GM21447 (cell line): ENCODE measurements around the gene HEXD.
A peak's percentile ranks its signal among the peaks of the same experiment; 100 is the strongest.
"Not testable (repeated sequence)": the region's sequence is repeated elsewhere in the genome, so short reads cannot be mapped to it uniquely, and the experiment has no call there.

ENCODE experiments used
- ATAC-seq: cut with Tn5 transposase; IDR thresholded peaks from one replicate; pipeline ENCODE4 v1.9.1; 2021; ENCODE audit not compliant: unreplicated experiment

The HEXD gene

DNA sequence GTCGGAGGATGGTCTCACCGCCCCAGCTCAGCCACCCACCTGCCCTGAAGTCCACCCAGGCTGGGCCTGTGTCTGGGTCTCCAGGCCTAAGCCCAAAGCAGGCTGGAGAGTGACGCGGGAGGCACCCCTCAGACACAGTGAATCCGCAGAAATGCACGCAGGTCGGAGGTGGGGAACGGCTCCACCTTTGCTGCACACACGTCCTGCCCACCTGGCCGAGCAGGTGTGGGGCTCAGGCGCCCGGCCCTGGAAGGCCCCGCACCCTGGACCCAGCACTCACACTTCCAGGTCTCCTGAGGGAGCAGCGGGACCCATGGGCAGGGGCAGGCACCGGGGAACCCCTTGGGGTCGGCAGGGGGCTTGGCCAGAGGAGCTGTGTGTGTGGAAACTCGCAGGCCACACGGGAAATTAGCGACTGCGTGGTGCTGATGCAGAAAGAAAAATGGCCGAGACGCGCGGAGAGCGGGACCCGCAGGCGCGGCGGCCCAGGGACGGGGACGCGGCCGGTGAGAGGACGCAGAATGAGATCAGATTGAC is 21.8 kb downstream of the HEXD start:
- no peak for ATAC-seq

GRCh38 chr17:82440469-82440981 is 22.4 kb downstream of the HEXD start:
- ATAC-seq: no peak

DNA sequence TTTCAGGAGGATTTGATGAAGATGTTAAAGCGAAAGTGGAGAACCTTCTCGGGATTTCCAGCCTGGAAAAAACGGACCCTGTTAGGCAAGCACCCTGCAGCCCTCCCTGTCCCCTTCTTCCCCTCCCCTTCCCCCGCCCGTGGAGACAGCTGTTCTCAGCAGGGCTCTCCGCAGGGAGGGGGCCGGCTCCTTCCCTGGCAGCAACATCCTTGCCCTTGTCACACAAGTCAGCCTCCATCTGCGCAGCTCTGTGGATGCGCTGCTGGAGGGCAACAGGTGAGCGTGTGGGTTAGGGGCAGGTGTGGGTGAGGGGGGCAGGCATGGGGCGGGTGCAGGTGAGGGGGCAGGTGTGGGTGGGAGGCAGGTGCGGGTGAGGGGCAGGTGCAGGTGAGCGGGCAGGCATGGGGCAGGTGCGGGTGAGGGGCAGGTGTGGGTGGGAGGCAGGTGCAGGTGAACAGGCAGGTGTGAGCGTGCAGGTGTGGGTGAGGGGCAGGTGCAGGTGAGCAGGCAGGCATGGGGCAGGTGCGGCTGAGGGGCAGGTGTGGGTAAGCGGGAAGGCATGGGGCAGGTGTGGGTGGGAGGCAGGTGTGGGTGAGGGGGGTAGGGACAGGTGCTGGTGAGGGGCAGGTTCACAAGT is 23.0 kb downstream of the HEXD start:
- ATAC-seq: no peak

DNA sequence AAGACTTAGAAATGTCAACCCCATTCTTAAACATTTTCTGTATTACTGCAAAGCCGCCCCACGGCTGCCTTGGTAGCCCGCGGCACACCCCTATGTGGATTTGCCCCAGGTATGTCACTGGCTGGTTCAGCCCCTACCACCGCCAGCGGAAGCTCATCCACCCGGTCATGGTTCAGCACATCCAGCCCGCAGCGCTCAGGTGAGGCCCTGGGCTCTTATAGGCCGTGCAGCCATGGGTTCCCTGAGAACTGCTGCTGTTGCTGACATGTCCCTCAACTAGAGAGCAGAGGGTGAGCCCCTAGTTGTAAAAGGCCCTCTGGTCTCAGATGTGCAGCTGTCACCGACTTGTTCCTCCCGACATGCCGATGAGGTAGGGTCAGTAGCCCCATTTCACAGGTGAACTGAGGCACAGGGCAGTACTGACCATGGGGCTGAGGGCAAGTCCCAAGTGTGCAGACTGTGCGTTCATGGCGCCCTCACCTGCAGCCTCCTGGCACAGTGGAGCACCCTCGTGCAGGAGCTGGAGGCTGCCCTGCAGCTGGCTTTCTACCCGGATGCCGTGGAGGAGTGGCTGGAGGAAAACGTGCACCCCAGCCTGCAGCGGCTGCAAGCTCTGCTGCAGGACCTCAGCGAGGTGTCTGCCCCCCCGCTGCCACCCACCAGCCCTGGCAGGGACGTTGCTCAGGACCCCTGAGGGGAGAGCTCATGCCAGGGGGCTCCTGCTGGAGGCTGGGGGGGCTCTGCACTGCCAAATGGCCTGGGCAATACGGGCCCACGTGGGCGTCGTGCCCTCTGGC is 23.7 kb downstream of the HEXD start:
- no peak for ATAC-seq

- no peak for ATAC-seq
These were observed 24.7 kb downstream of the HEXD start for GRCh38 chr17:82442643-82443464.

DNA sequence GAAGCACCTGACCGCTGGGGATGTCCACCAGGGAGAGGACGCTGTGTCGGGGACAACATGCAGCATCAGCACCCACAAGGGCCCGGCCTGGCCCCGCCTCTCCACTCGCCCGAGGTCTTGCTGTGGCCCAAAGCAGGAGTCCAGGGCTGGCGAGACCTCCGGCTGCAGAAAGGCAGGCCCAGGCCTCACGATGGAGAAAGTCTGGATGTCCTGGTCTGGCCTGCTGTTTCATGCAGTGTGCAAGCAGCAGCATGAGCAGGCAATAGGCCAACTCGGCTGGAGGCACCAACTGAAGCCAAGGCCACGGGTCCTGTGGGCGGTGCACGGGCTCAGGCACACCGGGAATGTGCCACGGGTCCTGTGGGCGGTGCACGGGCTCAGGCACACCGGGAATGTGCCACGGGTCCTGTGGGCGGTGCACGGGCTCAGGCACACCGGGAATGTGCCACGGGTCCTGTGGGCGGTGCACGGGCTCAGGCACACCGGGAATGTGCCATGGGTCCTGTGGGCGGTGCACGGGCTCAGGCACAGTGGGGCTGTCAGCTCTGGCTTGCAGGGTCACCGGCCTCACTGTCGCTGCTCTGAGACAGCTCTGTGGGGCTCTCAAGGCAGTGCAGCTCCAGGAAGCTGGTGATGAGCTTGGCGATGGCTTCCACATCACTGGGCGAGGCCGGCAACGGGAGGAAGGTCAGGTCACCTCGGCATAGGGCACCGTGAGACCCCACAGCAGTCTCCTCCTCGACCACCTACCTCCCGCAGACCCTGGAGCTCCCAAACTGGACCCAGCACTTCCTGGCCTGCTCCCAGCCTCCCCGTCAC is 25.5 kb downstream of the HEXD start:
- ATAC-seq: no peak

DNA sequence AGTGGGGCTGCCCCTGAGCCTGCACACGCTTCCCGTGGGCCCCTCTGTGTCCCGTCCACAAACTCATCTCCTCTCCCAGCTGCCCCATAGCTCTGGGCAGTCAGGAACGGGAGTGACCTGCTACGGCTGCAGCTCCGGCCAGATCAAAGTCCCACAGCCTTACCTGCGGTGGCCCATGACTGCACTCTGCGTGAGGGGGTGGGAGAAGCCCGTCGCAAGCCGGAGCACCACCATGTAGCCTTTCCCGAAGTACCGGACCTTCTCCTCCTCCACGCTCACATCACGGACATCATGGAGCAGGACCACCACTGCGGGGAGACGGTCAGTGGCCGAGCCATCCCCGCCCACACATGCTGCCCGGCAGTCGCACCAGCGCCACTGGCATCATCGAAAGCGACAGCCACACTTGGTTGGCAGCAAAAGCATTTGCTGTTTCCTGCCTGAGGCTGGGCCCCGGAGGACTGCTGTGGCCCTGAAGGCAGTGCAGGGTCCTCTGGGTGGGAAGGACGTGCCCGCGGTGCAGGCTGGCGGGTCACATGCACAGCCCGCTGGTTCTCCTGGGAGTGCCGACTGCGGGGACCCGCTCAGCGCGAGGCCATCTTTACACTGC is 26.2 kb downstream of the HEXD start:
- ATAC-seq: no peak

DNA sequence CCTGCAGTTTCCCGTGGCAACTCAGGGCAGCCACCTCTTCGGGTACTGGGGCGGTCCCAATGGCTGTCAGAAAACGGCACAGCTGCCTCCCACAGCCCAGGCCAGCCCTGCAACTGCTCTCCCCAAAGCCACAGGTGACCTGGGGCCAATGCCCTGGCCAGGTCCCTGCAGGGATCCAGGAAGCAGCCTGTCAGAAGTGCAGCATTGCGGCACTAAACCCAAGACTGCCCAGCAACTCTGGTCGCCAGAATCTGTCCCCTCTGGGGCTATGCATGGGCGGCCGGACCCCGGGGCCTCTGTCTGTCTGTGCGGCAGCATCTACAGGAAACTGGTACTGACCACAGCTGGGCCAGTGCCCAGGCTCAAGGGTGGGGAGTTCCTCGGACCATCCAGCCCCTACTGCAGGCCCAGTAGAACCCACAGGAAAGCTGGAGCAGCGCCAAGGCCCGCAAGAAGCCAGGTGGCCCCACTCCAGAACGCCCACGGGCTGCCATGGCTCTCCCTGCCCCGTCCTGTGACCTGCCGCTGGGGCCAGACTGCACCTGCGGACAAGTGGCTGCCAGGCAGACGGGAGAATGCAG is 26.9 kb downstream of the HEXD start:
- no peak for ATAC-seq

DNA sequence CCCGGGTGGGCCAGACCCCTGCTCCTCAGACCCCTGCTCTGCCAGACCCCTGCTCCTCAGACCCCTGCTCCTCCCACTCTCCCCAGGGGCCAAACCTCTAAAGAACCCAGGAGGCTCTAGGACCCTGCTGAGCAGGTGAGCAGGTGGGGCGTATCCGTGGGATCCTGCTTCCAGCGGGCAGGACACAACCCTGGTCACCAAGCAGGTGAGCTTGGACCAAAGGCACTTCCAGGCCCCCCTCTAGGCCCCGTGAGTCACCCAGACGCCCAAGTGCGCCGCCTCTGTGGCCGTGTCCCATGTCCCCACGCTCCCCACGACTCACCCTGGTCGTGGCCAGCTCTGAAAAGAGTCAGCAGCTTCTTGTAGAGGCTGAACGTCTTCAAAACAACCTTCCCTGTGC is 27.4 kb downstream of the HEXD start:
- no peak for ATAC-seq

GRCh38 chr17:82446124-82446523 is 28.0 kb downstream of the HEXD start:
- no peak for ATAC-seq

- ATAC-seq: no peak
These were observed 28.5 kb downstream of the HEXD start for GRCh38 chr17:82446649-82447048.

- no peak for ATAC-seq
These were observed 29.7 kb downstream of the HEXD start for GRCh38 chr17:82447876-82448275.

DNA sequence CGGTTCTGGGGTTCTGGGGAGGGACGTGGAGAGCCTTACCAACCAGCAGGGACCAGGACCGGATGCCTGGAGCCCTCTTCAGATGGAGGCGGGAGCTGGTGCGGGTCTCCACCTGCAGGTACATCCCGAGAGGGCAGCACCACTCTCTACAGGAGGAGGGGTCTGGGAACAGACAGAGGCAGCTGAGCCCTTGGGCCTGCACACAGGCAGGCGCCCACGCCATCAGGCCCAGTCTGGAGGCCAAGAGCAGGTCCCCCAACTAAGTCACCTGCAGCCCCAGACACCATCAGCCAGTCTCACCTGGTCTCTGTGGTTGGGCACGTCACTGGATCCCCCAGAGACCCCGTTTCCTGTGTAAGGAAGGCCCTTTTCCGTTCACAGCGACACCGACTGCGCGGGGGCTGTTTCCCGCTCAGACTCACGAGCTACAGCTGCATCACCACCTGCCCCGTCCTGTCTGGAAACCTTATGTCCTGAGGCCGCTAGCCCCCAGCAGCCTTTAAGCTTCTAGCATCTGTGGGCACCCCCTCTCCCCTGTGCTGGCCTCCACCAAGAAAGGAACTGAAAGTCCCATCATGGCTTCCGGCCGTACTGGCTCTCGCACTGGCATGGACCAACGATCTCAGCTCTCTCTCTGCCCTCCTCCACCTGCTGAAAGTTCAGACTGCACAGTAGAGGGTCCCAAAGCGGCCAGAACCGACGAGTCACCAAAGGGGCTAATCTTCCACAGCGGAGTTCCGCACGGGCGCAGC is 31.2 kb downstream of the HEXD start:
- ATAC-seq: peak; percentile 65

- ATAC-seq: peak; percentile 3
These were observed 31.8 kb downstream of the HEXD start for GRCh38 chr17:82449883-82450356.

GRCh38 chr17:82450357-82451106 is 32.4 kb downstream of the HEXD start, which contains the start of gene CYBC1:
TSS of gene CYBC1 (minus strand) at chr17:82450752. CDS start at chr17:82449254, 1,498 bp downstream.
- ATAC-seq: no peak

DNA sequence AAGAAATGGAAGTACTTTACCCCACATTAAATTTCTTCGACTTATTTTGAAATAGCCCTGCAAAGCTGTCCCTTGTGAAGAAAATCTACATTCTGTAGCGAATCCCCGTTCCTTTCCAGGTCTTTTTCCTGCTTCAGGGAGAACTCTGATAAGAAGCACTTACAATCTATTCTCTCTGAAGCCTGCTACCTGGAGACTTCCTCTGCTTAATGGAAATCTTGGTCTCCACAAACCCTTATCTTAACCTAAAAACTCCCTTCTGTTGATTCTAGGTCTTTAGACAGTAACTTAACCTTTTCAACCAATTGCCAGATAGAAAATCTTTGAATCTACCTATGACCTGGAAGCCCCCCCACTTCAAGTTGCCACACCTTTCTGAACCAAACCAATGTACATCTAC is 34.0 kb downstream of the HEXD start:
- no peak for ATAC-seq

- not testable (repeated sequence) for ATAC-seq
These were observed 35.0 kb downstream of the HEXD start for GRCh38 chr17:82453151-82453550.

- ATAC-seq: not testable (repeated sequence)
These were observed 35.6 kb downstream of the HEXD start for GRCh38 chr17:82453706-82454105.
